Activated naive CD8-positive, alpha-beta T cell treated with anti-CD3 and anti-CD28 coated beads, Interleukin-2, amount 10 ng/mL, durations not matched to agents 7 days and 5 days (primary cell): Measurements from ENCODE around the gene SEBOX. TPM values are rescaled to one million over a fixed set of nuclear protein-coding genes. Genes with fewer than 3 reads are reported as not detected.
A peak's percentile ranks its signal among the peaks of the same experiment; 100 is the strongest.

Experiments
- ATAC-seq: fragments of 150-1000 bp; cut with Tn5 transposase; one replicate; pipeline ENCODE4 v1.10.0; 2021; ENCODE audit warnings: low read depth, moderate library complexity
- POLR2A ChIA-PET: fragments of 350-600 bp; sonication (Branson Sonifier 250); formaldehyde crosslinking; loops from one replicate; lab custom pipeline; 2021; ENCODE audit warnings: antibody characterized with exemption; lab: Charles Lee
- DNase-seq: peaks from one replicate; pipeline ENCODE4 v3.0.0; 2021
- H3K27ac Mint-ChIP-seq: one replicate; pipeline ENCODE4 v1.8.0; 2022; ENCODE audit warnings: mild to moderate bottlenecking, mixed read lengths
- H3K27me3 Mint-ChIP-seq: one replicate; pipeline ENCODE4 v1.8.0; 2022; ENCODE audit warnings: mild to moderate bottlenecking, moderate library complexity, mixed read lengths
- H3K36me3 Mint-ChIP-seq: one replicate; pipeline ENCODE4 v1.8.0; 2021; ENCODE audit warnings: mild to moderate bottlenecking, mixed read lengths
- H3K4me1 Mint-ChIP-seq: one replicate; pipeline ENCODE4 v1.8.0; 2021; ENCODE audit warnings: mixed read lengths
- H3K4me3 Mint-ChIP-seq: one replicate; pipeline ENCODE4 v1.8.0; 2022; ENCODE audit warnings: mild to moderate bottlenecking, moderate library complexity, mixed read lengths
- H3K9me3 Mint-ChIP-seq: one replicate; pipeline ENCODE4 v1.8.0; 2021; ENCODE audit warnings: mixed read lengths
- total RNA-seq, 2 experiments: library from RNA; stranded (reverse); gene quantifications; one replicate each; pipeline ENCODE4 v1.2.3, GENCODE V29; 2021

SEBOX gene
- total RNA-seq, 2 experiments from 2014 or later: not detected

DNA sequence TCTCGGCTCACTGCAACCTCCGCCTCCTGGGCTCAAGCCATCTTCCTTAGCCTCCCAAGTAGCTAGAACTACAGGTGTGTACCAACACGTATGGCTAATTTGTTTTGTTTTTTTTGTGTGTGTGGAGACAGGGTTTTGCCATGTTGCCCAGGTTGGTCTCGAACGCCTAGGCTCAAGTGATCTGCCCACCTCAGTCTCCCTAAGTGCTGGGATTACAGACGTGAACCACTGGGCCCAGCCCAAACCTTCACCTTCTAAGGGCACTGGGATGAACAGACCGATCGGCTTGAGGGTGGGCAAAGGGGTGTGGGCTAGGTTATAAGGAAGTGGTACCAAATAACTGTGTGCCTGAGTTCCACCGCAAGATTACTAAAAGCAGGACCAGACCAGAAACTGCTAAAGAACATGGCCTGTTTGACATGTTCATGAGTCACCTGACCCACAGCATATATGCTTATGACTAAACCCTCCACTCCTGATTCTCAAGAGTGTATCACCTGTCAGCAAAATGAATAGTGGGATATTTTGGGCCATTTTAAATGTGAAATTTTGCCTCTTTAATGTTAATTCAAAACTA, 37.9 kb downstream of the SEBOX start:
- Mint-ChIP-seq H3K9me3 (no peaks in the 10 kb centered on the region), H3K27ac (no peak overlapping the region), H3K36me3 (peaks cover 1% of the 10 kb centered on the region), H3K27me3 (no peaks in the 10 kb centered on the region), H3K4me3 (no peak overlapping the region), H3K4me1 (peaks cover 2% of the 10 kb centered on the region)
- no peak for ATAC-seq
- DNase-seq: no peak
- POLR2A ChIA-PET: no interaction called here

DNA sequence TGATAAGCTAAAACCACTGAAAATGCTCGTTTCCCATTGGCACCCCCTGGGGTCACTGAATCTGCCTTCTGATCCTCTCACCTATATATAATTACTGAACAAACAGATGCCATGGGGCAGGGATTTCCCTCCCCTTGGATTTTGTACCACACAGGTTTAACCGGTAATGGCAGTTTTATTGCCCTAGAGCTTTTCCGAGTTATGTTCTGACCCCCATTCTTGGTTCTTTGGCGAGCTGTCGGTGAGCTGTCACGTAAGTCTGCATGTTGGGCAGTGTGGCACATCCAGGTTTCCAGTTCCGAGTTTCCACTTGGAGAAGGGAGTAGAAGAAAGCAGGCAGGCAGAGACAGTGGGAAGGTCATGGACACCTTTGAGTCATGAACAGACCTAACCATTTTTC, 38.9 kb downstream of the SEBOX start:
- Mint-ChIP-seq H3K27ac (no peak overlapping the region), H3K4me1 (peaks cover 8% of the 10 kb centered on the region), H3K9me3 (no peaks in the 10 kb centered on the region), H3K36me3 (peaks cover 1% of the 10 kb centered on the region), H3K27me3 (no peaks in the 10 kb centered on the region), H3K4me3 (no peak overlapping the region)
- DNase-seq: no peak
- POLR2A ChIA-PET: interaction anchor here (1.1 kb wide), 1 partner anchor 10 kb away, joined by 5 read pairs; the partner anchor contains the start of genes IFT20 and TNFAIP1
- ATAC-seq: no peak

DNA sequence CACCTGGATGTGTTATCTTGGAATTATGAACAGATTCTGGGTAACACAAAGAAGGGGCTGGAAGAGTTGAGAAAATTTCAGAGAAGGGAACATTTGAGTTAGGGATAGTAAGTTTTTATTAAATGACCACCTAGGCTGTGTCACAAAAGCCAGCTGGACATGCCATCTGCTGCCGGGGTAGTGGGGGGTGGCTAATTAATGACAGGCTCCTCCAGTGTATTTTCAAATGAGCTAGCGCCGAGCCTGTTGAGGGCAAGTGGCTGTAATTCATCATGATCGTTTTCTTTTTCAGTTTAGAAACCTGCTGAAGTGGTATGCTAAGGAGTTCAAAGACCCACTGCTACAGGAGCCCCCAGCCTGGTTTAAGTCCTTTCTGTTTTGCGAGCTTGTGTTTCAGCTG, 39.8 kb downstream of the SEBOX start:
- no peaks in the 10 kb centered on the region for H3K9me3 Mint-ChIP-seq
- DNase-seq (no peak), ATAC-seq (no peak)
- H3K27me3 Mint-ChIP-seq: no peaks in the 10 kb centered on the region
- H3K27ac Mint-ChIP-seq: no peak overlapping the region
- H3K4me1 Mint-ChIP-seq: peaks cover 14% of the 10 kb centered on the region
- H3K36me3 Mint-ChIP-seq: peaks cover 4% of the 10 kb centered on the region
- POLR2A ChIA-PET: interaction anchor here (1.1 kb wide), 1 partner anchor 10 kb away, joined by 5 read pairs; the partner anchor contains the start of genes IFT20 and TNFAIP1
- no peak overlapping the region for H3K4me3 Mint-ChIP-seq

DNA sequence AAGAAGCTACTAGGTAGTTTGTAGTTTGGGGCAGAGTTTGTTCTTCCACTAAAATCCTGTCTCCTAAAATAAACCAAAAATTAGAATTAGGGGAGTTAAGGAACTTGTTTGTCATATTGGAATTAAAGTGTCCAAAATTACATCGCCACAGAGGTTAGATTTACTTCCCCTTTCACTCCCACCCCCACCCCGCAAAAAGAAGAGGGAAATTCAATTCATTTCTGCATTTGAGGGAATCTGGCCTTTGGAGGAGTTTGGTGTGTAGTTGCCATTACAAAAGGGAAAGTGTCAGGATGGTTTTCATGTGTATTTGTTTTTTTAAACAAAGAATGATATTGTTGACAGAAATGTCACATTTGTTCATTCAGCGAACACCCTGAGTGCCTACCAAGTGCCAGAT, 40.2 kb downstream of the SEBOX start:
- Mint-ChIP-seq H3K4me3 (no peak overlapping the region), H3K4me1 (peaks cover 19% of the 10 kb centered on the region), H3K36me3 (peaks cover 4% of the 10 kb centered on the region), H3K27me3 (no peaks in the 10 kb centered on the region), H3K27ac (no peak overlapping the region), H3K9me3 (no peaks in the 10 kb centered on the region)
- POLR2A ChIA-PET: no interaction called here
- no peak for ATAC-seq
- no peak for DNase-seq

DNA sequence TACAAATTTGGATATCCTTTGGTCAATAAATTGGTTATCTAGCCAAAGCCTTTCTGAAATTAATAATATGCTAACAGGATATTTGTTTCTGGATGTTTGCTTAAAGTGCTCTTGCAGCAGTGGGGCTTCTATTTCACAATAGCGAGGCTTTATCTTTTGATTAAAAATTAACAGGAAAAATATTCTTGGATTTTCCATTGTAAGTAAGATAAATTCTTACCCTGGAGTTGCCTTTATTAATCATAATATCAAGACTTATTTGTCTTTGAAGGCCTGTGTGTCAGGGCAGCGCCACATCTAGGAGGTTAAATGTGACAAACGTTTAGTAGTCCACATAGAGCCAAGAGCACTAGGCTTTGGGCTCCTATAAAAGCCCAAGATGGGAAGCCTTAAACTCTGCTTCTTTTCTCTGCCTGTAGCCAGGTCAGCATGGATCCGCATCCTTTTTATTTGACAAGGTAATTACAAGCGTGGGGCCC, 40.7 kb downstream of the SEBOX start:
- Mint-ChIP-seq H3K36me3 (peaks cover 4% of the 10 kb centered on the region), H3K27me3 (no peaks in the 10 kb centered on the region), H3K9me3 (no peaks in the 10 kb centered on the region), H3K27ac (no peak overlapping the region), H3K4me3 (no peak overlapping the region), H3K4me1 (peaks cover 19% of the 10 kb centered on the region)
- ATAC-seq (no peak), DNase-seq (no peak)
- POLR2A ChIA-PET: no interaction called here

DNA sequence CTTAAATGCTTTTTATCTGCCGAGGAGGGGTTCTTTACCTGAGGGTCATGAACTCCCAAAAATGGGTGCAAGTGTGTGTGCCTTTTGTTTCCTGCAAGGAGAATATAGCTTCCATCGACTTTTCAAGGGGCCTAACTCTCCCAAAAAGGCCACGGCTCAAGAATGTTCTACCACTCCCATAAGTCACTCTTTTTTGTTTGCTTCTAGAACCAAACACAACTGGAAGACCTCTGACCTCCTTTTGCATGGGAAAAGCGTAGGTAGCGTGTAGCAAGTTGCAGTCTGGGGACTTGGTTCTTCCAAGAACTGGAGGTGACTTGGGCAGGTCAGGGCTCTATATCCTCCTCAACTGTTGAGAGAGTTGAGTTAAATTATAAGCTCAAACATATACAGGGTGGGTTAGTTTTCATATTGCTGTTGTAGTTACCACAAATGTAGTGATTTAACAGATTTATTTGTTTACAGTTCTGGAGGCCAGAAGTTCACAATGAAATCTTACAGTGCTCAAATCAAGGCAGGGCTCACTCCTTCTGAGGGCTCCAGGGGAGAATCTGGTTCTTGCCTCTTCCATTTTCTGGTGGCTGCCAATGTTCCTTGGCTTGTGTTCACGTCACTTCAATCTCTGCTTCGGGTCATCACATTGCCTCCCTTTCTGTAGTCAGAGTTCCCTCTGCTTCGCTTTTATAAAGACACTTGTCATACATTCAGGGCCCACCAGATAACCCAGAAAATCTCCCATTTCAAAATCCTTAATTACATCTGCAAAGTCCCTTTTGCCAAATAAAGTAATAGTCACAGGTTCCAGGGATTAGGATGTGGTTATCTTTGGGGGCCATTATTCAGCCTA, 44.6 kb downstream of the SEBOX start:
- Mint-ChIP-seq H3K27ac (peak overlapping the region; percentile 47), H3K27me3 (no peaks in the 10 kb centered on the region), H3K9me3 (no peaks in the 10 kb centered on the region), H3K4me1 (peaks cover 32% of the 10 kb centered on the region), H3K4me3 (peak overlapping the region; percentile 84), H3K36me3 (peaks cover 3% of the 10 kb centered on the region)
- no peak for DNase-seq
- ATAC-seq: no peak
- POLR2A ChIA-PET: interaction anchor here (1.5 to 3.6 kb wide), 3 partner anchors 11 to 37 kb away, joined by 3 to 24 read pairs (median 19); partner anchors contain the start of genes IFT20, POLDIP2 and TNFAIP1

DNA sequence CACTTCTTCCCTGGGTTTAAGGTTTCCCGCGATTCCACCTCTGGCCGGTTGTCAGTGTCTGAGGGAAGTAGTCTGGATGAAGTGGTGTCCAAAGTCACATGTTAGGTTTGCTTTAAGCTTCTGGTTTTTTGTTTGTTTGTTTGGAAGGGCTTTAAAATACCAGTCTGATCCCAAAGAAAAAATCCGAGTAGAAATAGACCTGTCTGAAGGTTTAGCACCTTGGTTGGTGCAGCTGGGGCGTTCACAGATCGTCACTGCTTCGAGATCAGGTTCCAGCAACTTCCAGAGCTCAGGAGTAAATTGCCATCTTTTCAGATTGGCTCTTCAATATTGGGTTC, 45.4 kb downstream of the SEBOX start:
- peaks cover 3% of the 10 kb centered on the region for H3K36me3 Mint-ChIP-seq
- H3K27ac Mint-ChIP-seq: peak overlapping the region; percentile 86
- peaks cover 32% of the 10 kb centered on the region for H3K4me1 Mint-ChIP-seq
- H3K27me3 Mint-ChIP-seq: no peaks in the 10 kb centered on the region
- DNase-seq (no peak), ATAC-seq (no peak)
- peak overlapping the region; percentile 84 for H3K4me3 Mint-ChIP-seq
- POLR2A ChIA-PET: interaction anchor here (3.3 to 3.6 kb wide), 2 partner anchors 16 to 38 kb away, joined by 19 to 24 read pairs; partner anchors contain the start of genes IFT20, POLDIP2 and TNFAIP1
- no peaks in the 10 kb centered on the region for H3K9me3 Mint-ChIP-seq

DNA sequence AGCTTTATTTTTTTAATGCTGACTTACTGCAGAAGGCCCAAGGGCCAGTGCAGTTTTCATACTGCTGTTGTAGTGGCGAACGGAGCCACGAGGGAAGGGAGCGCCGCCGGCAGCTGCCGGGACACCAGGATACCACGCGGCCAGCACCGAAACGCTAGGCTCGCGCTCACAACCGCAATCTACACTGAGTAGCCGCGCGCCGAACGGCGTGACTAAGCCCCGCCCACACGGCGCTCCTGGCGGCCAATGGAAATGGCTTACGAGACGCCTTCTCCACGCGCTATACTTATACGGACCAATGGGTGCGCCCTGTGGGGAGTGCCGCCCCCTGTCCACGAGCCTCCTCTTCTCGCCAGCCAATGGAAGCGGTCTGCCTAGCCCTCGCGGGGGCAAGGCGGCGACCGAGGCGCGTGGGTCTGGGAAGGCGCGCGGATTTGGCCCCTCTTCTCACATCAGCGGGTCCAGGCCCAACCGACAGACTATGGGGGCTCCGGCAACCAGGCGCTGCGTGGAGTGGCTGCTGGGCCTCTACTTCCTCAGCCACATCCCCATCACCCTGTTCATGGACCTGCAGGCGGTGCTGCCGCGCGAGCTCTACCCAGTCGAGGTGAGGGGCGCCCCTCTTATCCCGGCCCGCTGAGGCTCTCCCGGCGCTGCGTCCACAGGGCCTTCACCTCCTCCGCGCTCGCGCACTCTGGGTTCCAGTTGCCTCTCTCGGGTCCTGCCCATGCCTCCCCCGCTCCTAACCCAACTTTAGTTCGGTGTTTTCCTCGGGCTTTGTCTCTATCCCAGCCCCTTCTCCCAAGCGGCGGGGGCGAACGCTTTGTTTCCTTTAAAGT, 46.0 kb downstream of the SEBOX start, which contains the start of gene TMEM97:
Gene TMEM97 (plus strand): TSS at position 442 of the 839 bp plus-strand sequence. CDS start 40 bp downstream, at position 482.
- Mint-ChIP-seq H3K9me3 (no peaks in the 10 kb centered on the region), H3K4me1 (peaks cover 32% of the 10 kb centered on the region), H3K27me3 (no peaks in the 10 kb centered on the region), H3K4me3 (peak within 1 kb of the TSS; percentile 84), H3K27ac (peak within 1 kb of the TSS; percentile 86), H3K36me3 (peaks cover 3% of the 10 kb centered on the region)
- DNase-seq: peak; percentile 95
- POLR2A ChIA-PET: interaction anchor here (0.7 to 3.6 kb wide), 4 partner anchors 14 to 278 kb away, joined by 3 to 24 read pairs (median 12); partner anchors contain the start of genes IFT20, POLDIP2 and TNFAIP1
- peak; percentile 99 for ATAC-seq

DNA sequence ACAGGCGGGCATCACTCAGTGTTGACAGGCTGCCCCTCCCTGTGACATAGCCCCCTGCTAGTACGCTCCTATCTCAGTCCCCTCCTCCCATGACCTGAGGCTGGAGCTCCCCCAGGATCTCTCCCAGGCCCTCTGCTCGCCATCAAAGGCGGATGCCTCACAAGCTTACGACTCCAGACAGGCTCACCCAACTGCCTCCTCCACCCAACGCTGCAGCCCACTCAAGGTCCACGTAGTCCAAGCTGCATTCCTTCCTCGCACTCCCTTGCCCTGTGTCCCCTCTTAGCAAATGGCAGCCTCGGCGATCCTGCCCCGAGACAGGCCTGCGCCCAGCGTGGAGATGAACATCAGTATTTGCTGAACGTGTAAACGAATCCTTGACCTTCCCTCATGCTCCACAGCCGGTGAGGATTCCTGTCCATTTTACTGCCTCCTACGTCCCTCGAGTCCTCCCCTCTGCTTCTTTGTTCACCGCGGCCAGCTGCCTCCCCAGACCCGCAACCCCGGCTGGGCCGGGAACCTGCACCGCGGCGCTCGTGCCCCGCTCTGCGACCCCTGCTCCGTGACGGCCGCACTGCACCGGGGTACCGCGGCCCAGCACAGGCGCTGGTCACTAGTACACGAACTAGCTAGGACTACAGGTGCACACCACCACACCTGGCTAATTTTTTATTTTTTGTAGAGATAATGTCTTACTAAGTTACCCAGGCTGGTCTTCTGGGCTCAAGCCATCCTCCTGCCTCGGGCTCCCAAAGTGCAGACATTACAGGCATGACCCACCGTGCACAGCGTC, 46.8 kb downstream of the SEBOX start:
- no peak for DNase-seq
- H3K27ac Mint-ChIP-seq: peak overlapping the region; percentile 86
- no peaks in the 10 kb centered on the region for H3K27me3 Mint-ChIP-seq
- no peaks in the 10 kb centered on the region for H3K9me3 Mint-ChIP-seq
- ATAC-seq: no peak
- H3K4me3 Mint-ChIP-seq: peak overlapping the region; percentile 84
- H3K36me3 Mint-ChIP-seq: peaks cover 3% of the 10 kb centered on the region
- H3K4me1 Mint-ChIP-seq: peaks cover 32% of the 10 kb centered on the region
- POLR2A ChIA-PET: interaction anchor here (0.7 to 3.6 kb wide), 5 partner anchors 14 to 277 kb away, joined by 3 to 24 read pairs (median 5); partner anchors contain the start of genes IFT20, POLDIP2 and TNFAIP1

DNA sequence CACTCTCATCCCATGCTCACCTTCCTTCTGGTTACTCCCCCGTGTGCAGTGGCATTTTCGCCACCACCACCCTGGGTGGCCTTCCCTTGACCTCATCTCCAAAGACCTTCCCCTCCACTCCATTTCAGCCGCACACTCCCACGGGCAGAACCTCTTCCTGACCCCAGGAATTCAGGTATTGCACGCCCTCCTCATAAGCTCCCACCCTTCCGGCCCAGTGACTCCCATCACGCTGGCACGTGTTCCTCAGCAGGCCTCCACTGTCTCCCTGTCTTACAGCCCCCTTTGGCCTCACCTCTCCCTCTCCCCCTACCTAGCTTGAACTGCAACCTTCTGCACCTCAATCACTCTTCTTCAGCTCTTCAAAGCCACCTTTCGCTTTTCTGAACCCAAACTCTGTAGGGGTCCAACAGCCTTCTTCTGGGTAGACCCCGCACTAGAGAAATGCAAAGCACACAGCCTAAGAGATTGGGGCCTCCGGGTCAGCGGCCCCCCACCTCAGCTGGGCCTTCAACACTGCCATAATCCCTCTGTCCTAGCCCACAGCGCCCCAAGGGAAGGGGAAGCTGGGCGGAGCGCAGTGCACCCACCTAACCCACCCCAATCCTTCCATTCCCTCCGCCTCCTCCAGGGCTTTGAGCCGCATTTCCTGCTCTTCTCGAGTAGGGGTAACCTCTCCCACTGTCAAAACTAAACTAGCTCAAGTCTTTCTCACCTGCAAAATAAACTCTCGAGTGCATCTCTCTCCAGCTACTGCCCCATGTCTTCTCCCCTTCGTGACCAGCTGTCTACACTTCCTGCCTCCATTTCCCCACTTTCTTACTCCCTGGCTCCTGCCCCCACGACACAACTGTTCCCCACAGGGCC, 47.7 kb downstream of the SEBOX start:
- POLR2A ChIA-PET: interaction anchor here (1.8 to 3.6 kb wide), 3 partner anchors 18 to 276 kb away, joined by 5 to 24 read pairs (median 19); partner anchors contain the start of genes IFT20, POLDIP2 and TNFAIP1
- H3K27ac Mint-ChIP-seq: peak overlapping the region; percentile 12

DNA sequence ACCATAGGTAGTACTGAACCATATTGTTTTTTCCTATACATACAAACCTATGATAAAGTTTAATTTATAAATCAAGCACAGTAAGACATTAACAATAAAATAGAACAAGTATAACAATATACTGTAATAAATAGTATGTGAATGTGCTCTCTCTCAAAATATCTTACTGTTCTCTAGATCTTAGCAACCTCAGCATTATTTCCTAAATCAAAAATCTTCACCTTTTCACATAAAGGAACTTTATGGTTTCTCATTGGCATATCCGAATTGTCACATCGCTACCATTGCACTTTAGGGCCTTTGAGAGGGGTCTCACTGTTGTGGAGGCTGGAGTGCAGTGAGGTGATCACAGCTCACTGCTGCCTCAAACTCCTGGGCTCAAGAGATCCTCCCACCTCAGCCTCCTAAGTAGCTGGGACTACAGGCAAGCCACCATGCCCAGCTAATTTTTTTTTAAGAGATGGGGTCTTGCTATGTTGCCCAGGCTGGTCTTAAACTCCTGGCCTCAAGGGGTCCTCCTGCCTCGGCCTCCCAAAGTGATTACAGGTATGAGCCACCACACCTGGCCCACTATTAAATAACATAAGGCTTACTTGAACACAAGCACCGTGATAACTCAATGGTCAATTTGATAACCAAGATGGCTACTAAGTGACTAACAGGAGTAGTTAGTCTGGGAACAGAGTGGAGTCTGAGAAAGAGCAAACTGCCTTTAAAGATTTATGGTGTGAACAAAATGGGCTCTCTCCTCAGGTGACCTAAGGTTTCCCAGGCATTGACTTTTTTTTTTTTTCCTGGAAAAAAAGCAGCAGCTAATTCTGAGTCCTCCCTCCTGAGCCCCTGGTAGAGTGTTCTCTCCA, 48.9 kb downstream of the SEBOX start:
- DNase-seq (no peak), ATAC-seq (no peak)
- Mint-ChIP-seq H3K36me3 (peaks cover 3% of the 10 kb centered on the region), H3K27me3 (peaks cover 5% of the 10 kb centered on the region), H3K27ac (no peak overlapping the region), H3K4me3 (no peak overlapping the region), H3K4me1 (peaks cover 24% of the 10 kb centered on the region), H3K9me3 (no peaks in the 10 kb centered on the region)
- POLR2A ChIA-PET: no interaction called here

More for the DNA sequence above, 47.7 kb downstream of the SEBOX start:
- peaks cover 3% of the 10 kb centered on the region for H3K36me3 Mint-ChIP-seq
- H3K9me3 Mint-ChIP-seq: no peaks in the 10 kb centered on the region
- H3K27me3 Mint-ChIP-seq: peaks cover 2% of the 10 kb centered on the region
- DNase-seq (no peak), ATAC-seq (no peak)
- H3K4me1 Mint-ChIP-seq: peaks cover 30% of the 10 kb centered on the region
- H3K4me3 Mint-ChIP-seq: peak overlapping the region; percentile 84
